Endodermal cell (in vitro differentiated cells): ENCODE results near the gene PMIS2. TPM values are rescaled to one million over a fixed set of nuclear protein-coding genes. Genes with fewer than 3 reads are reported as not detected.
A peak's percentile ranks its signal among the peaks of the same experiment; 100 is the strongest.
"Not testable (repeated sequence)": the region's sequence is repeated elsewhere in the genome, so short reads cannot be mapped to it uniquely, and the experiment has no call there.

Experiments used
- DNase-seq: peaks from one replicate; pipeline ENCODE4 v3.0.0-alpha.2; 2017
- H3K27ac ChIP-seq: 2 replicates; pipeline ENCODE4 v1.5.1; 2013; ENCODE audit warnings: mild to moderate bottlenecking, low read depth, low read length, moderate library complexity
- H3K27me3 ChIP-seq: 2 replicates; pipeline ENCODE4 v1.6.1; 2013; ENCODE audit warnings: mild to moderate bottlenecking, low read length, moderate library complexity; ENCODE audit not compliant: insufficient read depth, control insufficient read depth, poor library complexity, severe bottlenecking
- H3K36me3 ChIP-seq: 2 replicates; pipeline ENCODE4 v1.7.0; 2013; ENCODE audit warnings: mild to moderate bottlenecking, low read length, moderate library complexity; ENCODE audit not compliant: control insufficient read depth, insufficient read depth
- H3K4me1 ChIP-seq: one replicate; pipeline ENCODE4 v1.7.0; 2013; ENCODE audit warnings: low read length; ENCODE audit not compliant: control insufficient read depth, insufficient read depth
- H3K4me3 ChIP-seq: 2 replicates; pipeline ENCODE4 v1.5.1; 2013; ENCODE audit warnings: mild to moderate bottlenecking, low read length, moderate library complexity
- H3K9ac ChIP-seq: 2 replicates; pipeline ENCODE4 v1.6.1; 2013; ENCODE audit warnings: mild to moderate bottlenecking, low read length, moderate library complexity; ENCODE audit not compliant: poor library complexity, severe bottlenecking; ENCODE audit errors: extremely low read depth
- H3K9me3 ChIP-seq: 2 replicates; pipeline ENCODE4 v1.6.1; 2013; ENCODE audit warnings: mild to moderate bottlenecking, low read length, moderate library complexity; ENCODE audit not compliant: control insufficient read depth
- H3K27ac Mint-ChIP-seq: 2 replicates; pipeline ENCODE4 v1.8.0; 2020; ENCODE audit warnings: mixed read lengths
- H3K27me3 Mint-ChIP-seq: 2 replicates; pipeline ENCODE4 v1.8.0; 2021; ENCODE audit warnings: mild to moderate bottlenecking, mixed read lengths; ENCODE audit not compliant: insufficient read depth
- H3K36me3 Mint-ChIP-seq: 2 replicates; pipeline ENCODE4 v1.8.0; 2020; ENCODE audit warnings: low read depth, mixed read lengths
- H3K4me1 Mint-ChIP-seq: 2 replicates; pipeline ENCODE4 v1.8.0; 2020; ENCODE audit warnings: mixed read lengths
- H3K4me3 Mint-ChIP-seq: 2 replicates; pipeline ENCODE4 v1.8.0; 2020; ENCODE audit warnings: mild to moderate bottlenecking, moderate library complexity, mixed read lengths
- H3K9me3 Mint-ChIP-seq: 2 replicates; pipeline ENCODE4 v1.8.0; 2020; ENCODE audit warnings: mild to moderate bottlenecking, mixed read lengths
- CTCF ChIP-seq: fragments of 200-600 bp; sonication (generic); conservative IDR thresholded peaks from 2 replicates; pipeline ENCODE4 v1.5.0; 2021; ENCODE audit warnings: antibody characterized with exemption, mild to moderate bottlenecking
- WGBS, 2 experiments: methylation state at CpG; one replicate each; pipeline versions ENCODE4 v1.1.5 to v1.1.7; 2013; ENCODE audit warnings: missing lambda C conversion rate in 2 of 2, mixed read lengths in 1 of 2; ENCODE audit not compliant: insufficient coverage in 1 of 2, insufficient read length in 1 of 2; 5-methylcytosine and 5-hydroxymethylcytosine counted together
- total RNA-seq, 2 donors: library from RNA; stranded (reverse); fragmentation: NEBNext Ultra II Directional in 1 of 2; extraction: Animal tissue kit (Norgen Biotek cat#: 25700) in 1 of 2; gene quantifications; 2 replicates in 1 of 2; 3 replicates in 1 of 2; pipeline ENCODE4 v1.2.1, GENCODE V29; 2021

PMIS2 gene
- total RNA-seq, 2 donors from 2014 or later = not detected

- WGBS, 2 experiments = 100% methylated on average over 1 of the region's 1 CpG
These were observed 10.0 kb downstream of the PMIS2 start for GRCh38 chr19:35595928-35596327.

GRCh38 chr19:35596366-35596999 is 10.5 kb downstream of the PMIS2 start:
- Histone ChIP-seq H3K4me3 (no peak overlapping the region), H3K27me3 (no peaks in the 10 kb centered on the region), H3K36me3 (no peaks in the 10 kb centered on the region), H3K9ac (no peak overlapping the region), H3K9me3 (no peaks in the 10 kb centered on the region), H3K4me1 (no peaks in the 10 kb centered on the region), H3K27ac (no peak overlapping the region)
- WGBS, 2 experiments = 95 to 96% methylated on average over 4 of the region's 4 CpGs
- Mint-ChIP-seq H3K27me3 (peaks cover 4% of the 10 kb centered on the region), H3K4me3 (no peak overlapping the region), H3K4me1 (no peaks in the 10 kb centered on the region), H3K27ac (no peak overlapping the region), H3K9me3 (no peaks in the 10 kb centered on the region), H3K36me3 (no peaks in the 10 kb centered on the region)
- no peak for TF ChIP-seq CTCF
- peak; percentile 64 for DNase-seq

More at GRCh38 chr19:35595928-35596327, 10.0 kb downstream of the PMIS2 start:
- Mint-ChIP-seq H3K9me3 (no peaks in the 10 kb centered on the region), H3K27me3 (peaks cover 4% of the 10 kb centered on the region), H3K4me1 (no peaks in the 10 kb centered on the region), H3K27ac (no peak overlapping the region), H3K36me3 (no peaks in the 10 kb centered on the region), H3K4me3 (no peak overlapping the region)
- Histone ChIP-seq H3K4me3 (no peak overlapping the region), H3K36me3 (no peaks in the 10 kb centered on the region), H3K4me1 (no peaks in the 10 kb centered on the region), H3K27me3 (no peaks in the 10 kb centered on the region), H3K9me3 (no peaks in the 10 kb centered on the region), H3K9ac (no peak overlapping the region), H3K27ac (no peak overlapping the region)
- TF ChIP-seq CTCF = no peak
- DNase-seq = no peak

- Histone ChIP-seq H3K27me3 (no peaks in the 10 kb centered on the region), H3K9ac (no peak overlapping the region), H3K9me3 (peaks cover 5% of the 10 kb centered on the region), H3K4me3 (no peak overlapping the region), H3K4me1 (no peaks in the 10 kb centered on the region), H3K36me3 (no peaks in the 10 kb centered on the region), H3K27ac (no peak overlapping the region)
- no peak overlapping the region for H3K4me3 Mint-ChIP-seq
- H3K36me3 Mint-ChIP-seq = no peaks in the 10 kb centered on the region
- no peaks in the 10 kb centered on the region for H3K4me1 Mint-ChIP-seq
- WGBS, 2 experiments = 76 to 90% methylated on average over 3 of the region's 3 CpGs
- H3K27ac Mint-ChIP-seq = no peak overlapping the region
- H3K9me3 Mint-ChIP-seq = peaks cover 10% of the 10 kb centered on the region
- no peak for TF ChIP-seq CTCF
- peaks cover 10% of the 10 kb centered on the region for H3K27me3 Mint-ChIP-seq
- DNase-seq = no peak
These were observed 16.0 kb downstream of the PMIS2 start for GRCh38 chr19:35601971-35602370.

GRCh38 chr19:35604436-35604835 is 18.5 kb downstream of the PMIS2 start:
- H3K4me3 Mint-ChIP-seq, H3K4me3 ChIP-seq, H3K9ac ChIP-seq, H3K4me1 Mint-ChIP-seq, H3K36me3 ChIP-seq, H3K27ac Mint-ChIP-seq, H3K27me3 ChIP-seq, H3K27ac ChIP-seq, H3K36me3 Mint-ChIP-seq, DNase-seq, H3K4me1 ChIP-seq: not testable (repeated sequence)
- 87% methylated on average over 3 to 4 of the region's 4 CpGs for WGBS, 2 experiments
- Mint-ChIP-seq H3K9me3 (peaks cover 30% of the 10 kb centered on the region), H3K27me3 (peaks cover 20% of the 10 kb centered on the region)
- H3K9me3 ChIP-seq = peaks cover 20% of the 10 kb centered on the region

GRCh38 chr19:35607170-35607569 is 21.2 kb downstream of the PMIS2 start:
- not testable (repeated sequence) for H3K36me3 ChIP-seq, H3K4me1 ChIP-seq, H3K27ac ChIP-seq, DNase-seq, H3K27ac Mint-ChIP-seq, H3K4me3 ChIP-seq, H3K27me3 ChIP-seq, H3K4me3 Mint-ChIP-seq, H3K9ac ChIP-seq, H3K36me3 Mint-ChIP-seq, H3K4me1 Mint-ChIP-seq
- Mint-ChIP-seq H3K9me3 (peaks cover 30% of the 10 kb centered on the region), H3K27me3 (peaks cover 34% of the 10 kb centered on the region)
- 86 to 88% methylated on average over 3 to 6 of the region's 8 CpGs for WGBS, 2 experiments
- H3K9me3 ChIP-seq = peaks cover 20% of the 10 kb centered on the region
